ENCODE results near the gene TECR.

DNA sequence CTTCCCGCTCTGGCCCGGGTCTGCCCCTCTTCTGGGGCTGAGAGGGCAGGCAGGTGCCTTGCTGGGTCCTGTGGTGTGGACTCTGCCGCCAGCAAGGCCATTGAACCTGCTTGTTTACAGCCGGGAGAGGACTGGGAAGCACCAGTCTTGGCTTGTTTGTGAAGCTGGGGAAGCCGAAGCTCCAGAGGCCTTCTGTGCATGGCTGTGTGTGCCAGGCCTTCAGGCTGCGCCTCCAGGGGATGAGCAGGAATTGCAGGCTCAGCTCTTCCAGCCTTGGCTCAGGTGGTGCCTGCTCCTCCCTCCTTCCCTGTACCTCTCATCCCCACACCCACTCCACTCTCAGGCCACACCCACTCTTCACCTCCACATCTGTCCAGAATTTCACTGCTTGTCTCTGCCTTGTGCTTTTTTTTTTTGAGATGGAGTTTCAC lies 25.0 kb downstream of the TECR start:
- TF ChIP-seq POLR2A (IDR thresholded peaks at IDR 0.05; ENCODE audit: low read length), result no peak
- TF ChIP-seq GATA1 (IDR thresholded peaks at IDR 0.05; ENCODE audit: low read depth, low read length), result no peak

Measured in erythroblast (primary cell).